Osteoblast (primary cell): Measurements from ENCODE around the gene PAK5. TPM values are rescaled to one million over a fixed set of nuclear protein-coding genes. Genes with fewer than 3 reads are reported as not detected.

Source experiments
- DNase-seq: peaks from one replicate; pipeline ENCODE4 v3.0.0; 2011; ENCODE audit warnings: low spot score, mixed read lengths; ENCODE audit not compliant: insufficient read length; ENCODE audit errors: missing footprints
- H2AFZ ChIP-seq: 2 replicates; pipeline ENCODE4 v1.6.0; 2011; ENCODE audit warnings: mild to moderate bottlenecking, low read length
- H3K27ac ChIP-seq: 2 replicates; pipeline ENCODE4 v1.5.1; 2011; ENCODE audit warnings: mild to moderate bottlenecking, low read depth, low read length, moderate library complexity
- H3K27me3 ChIP-seq: 2 replicates; pipeline ENCODE4 v1.6.0; 2012; ENCODE audit warnings: mild to moderate bottlenecking, control low read depth, inconsistent platforms, low read length, moderate library complexity; ENCODE audit not compliant: insufficient read depth
- H3K36me3 ChIP-seq: 2 replicates; pipeline ENCODE4 v1.5.1; 2011; ENCODE audit warnings: mild to moderate bottlenecking, low read length, control low read depth, moderate library complexity; ENCODE audit not compliant: insufficient read depth
- H3K4me1 ChIP-seq: 2 replicates; pipeline ENCODE4 v1.5.1; 2011; ENCODE audit warnings: mild to moderate bottlenecking, low read length, control low read depth, moderate library complexity; ENCODE audit not compliant: insufficient read depth
- H3K4me2 ChIP-seq: 2 replicates; pipeline ENCODE4 v1.6.0; 2011; ENCODE audit warnings: mild to moderate bottlenecking, low read length; ENCODE audit not compliant: insufficient read depth
- H3K4me3 ChIP-seq: fragments of 200-600 bp; sonication (generic); 3 replicates; pipeline ENCODE4 v1.5.1; 2012; ENCODE audit warnings: mild to moderate bottlenecking, low read length, inconsistent platforms; ENCODE audit not compliant: insufficient read depth
- H3K79me2 ChIP-seq: 2 replicates; pipeline ENCODE4 v1.6.0; 2012; ENCODE audit warnings: mild to moderate bottlenecking, low read length, control low read depth, inconsistent platforms; ENCODE audit not compliant: insufficient read depth
- H3K9me3 ChIP-seq: 2 replicates; pipeline ENCODE4 v1.5.1; 2011; ENCODE audit warnings: low read depth, low read length, control low read depth
- H4K20me1 ChIP-seq: 2 replicates; pipeline ENCODE4 v1.6.0; 2012; ENCODE audit warnings: mild to moderate bottlenecking, low read length, control low read depth; ENCODE audit not compliant: insufficient read depth
- CTCF ChIP-seq: IDR thresholded peaks from 2 replicates; pipeline ENCODE4 v1.5.1; 2011; ENCODE audit warnings: mild to moderate bottlenecking, low read depth, low read length, moderate library complexity; ENCODE audit errors: extremely low read depth
- total RNA-seq: library from RNA; depleted of rRNA; stranded (reverse); fragments of >200 nt; gene quantifications from 2 replicates; pipeline ENCODE4 v1.2.3, GENCODE V29; 2012

The PAK5 gene
- total RNA-seq, 1 donor, result not detected

GRCh38 chr20:9739991-9740390 lies 98.9 kb downstream of the PAK5 start:
- no peak overlapping the region for H3K4me2 ChIP-seq
- H4K20me1 ChIP-seq, result no peaks in the 10 kb centered on the region
- no peaks in the 10 kb centered on the region for H3K36me3 ChIP-seq
- TF ChIP-seq CTCF, result no peak
- H3K79me2 ChIP-seq, result no peaks in the 10 kb centered on the region
- DNase-seq, result no peak
- no peak overlapping the region for H3K4me3 ChIP-seq
- H3K27ac ChIP-seq, result no peak overlapping the region
- H3K27me3 ChIP-seq, result no peaks in the 10 kb centered on the region
- H3K9me3 ChIP-seq, result no peaks in the 10 kb centered on the region
- H3K4me1 ChIP-seq, result no peaks in the 10 kb centered on the region
- no peak overlapping the region for H2AFZ ChIP-seq

GRCh38 chr20:9736373-9736772 lies 102.5 kb downstream of the PAK5 start:
- Histone ChIP-seq H3K79me2 (no peaks in the 10 kb centered on the region), H3K4me1 (no peaks in the 10 kb centered on the region), H3K4me2 (no peak overlapping the region), H3K9me3 (no peaks in the 10 kb centered on the region), H4K20me1 (no peaks in the 10 kb centered on the region), H2AFZ (no peak overlapping the region), H3K4me3 (no peak overlapping the region), H3K27me3 (no peaks in the 10 kb centered on the region), H3K36me3 (no peaks in the 10 kb centered on the region), H3K27ac (no peak overlapping the region)
- DNase-seq, result no peak
- TF ChIP-seq CTCF, result no peak

- Histone ChIP-seq H3K9me3 (no peaks in the 10 kb centered on the region), H3K79me2 (no peaks in the 10 kb centered on the region), H3K36me3 (no peaks in the 10 kb centered on the region), H3K27me3 (no peaks in the 10 kb centered on the region), H4K20me1 (no peaks in the 10 kb centered on the region), H2AFZ (no peak overlapping the region), H3K27ac (no peak overlapping the region), H3K4me2 (no peak overlapping the region), H3K4me1 (no peaks in the 10 kb centered on the region), H3K4me3 (no peak overlapping the region)
- DNase-seq, result no peak
- TF ChIP-seq CTCF, result no peak
Measured at GRCh38 chr20:9723501-9724202, 115.2 kb downstream of the PAK5 start.

GRCh38 chr20:9711872-9712271 lies 127.0 kb downstream of the PAK5 start:
- Histone ChIP-seq H3K27ac (no peak overlapping the region), H3K36me3 (no peaks in the 10 kb centered on the region), H3K79me2 (no peaks in the 10 kb centered on the region), H3K4me2 (no peak overlapping the region), H3K9me3 (no peaks in the 10 kb centered on the region), H3K4me3 (no peak overlapping the region), H4K20me1 (no peaks in the 10 kb centered on the region), H2AFZ (no peak overlapping the region), H3K4me1 (no peaks in the 10 kb centered on the region), H3K27me3 (no peaks in the 10 kb centered on the region)
- no peak for DNase-seq
- no peak for TF ChIP-seq CTCF
